Upper lobe of left lung (tissue), 6 donors: Measurements from ENCODE around the gene CDCA4. TPM values are rescaled to one million over a fixed set of nuclear protein-coding genes. Genes with fewer than 3 reads are reported as not detected.
A peak's percentile ranks its signal among the peaks of the same experiment; 100 is the strongest.

Experiments used
- ATAC-seq, 2 donors: fragments of 200-7000 bp; cut with Tn5 transposase; one replicate each; pipeline ENCODE4 v1.9.1; 2022; ENCODE audit warnings: mild to moderate bottlenecking in 2 of 2, moderate library complexity in 2 of 2; ENCODE audit not compliant: low FRiP score in 2 of 2
- DNase-seq, 2 donors: peaks; one replicate each; pipeline ENCODE4 v3.0.0-alpha.2; 2019 to 2020
- H3K27ac ChIP-seq, 4 donors: fragments of 200-600 bp; sonication (generic); one replicate each; pipeline ENCODE4 v1.5.1; 2016 to 2019
- H3K27me3 ChIP-seq, 4 donors: fragments of 200-600 bp; sonication (generic); one replicate each; pipeline ENCODE4 v1.5.1; 2017 to 2019
- H3K36me3 ChIP-seq, 4 donors: fragments of 200-600 bp; sonication (generic); one replicate each; pipeline ENCODE4 v1.5.1; 2016 to 2019
- H3K4me1 ChIP-seq, 4 donors: fragments of 200-600 bp; sonication (generic); one replicate each; pipeline ENCODE4 v1.5.1; 2018 to 2019
- H3K4me3 ChIP-seq, 4 donors: fragments of 200-600 bp; sonication (generic); one replicate each; pipeline ENCODE4 v1.5.1; 2017 to 2019; ENCODE audit warnings: mild to moderate bottlenecking in 2 of 4, moderate library complexity in 1 of 4
- H3K9me3 ChIP-seq, 4 donors: fragments of 200-600 bp; sonication (generic); one replicate each; pipeline ENCODE4 v1.5.1; 2018 to 2019
- CTCF ChIP-seq, 6 experiments: fragments of 450-650 bp in 4 of 6; fragments of 200-600 bp in 2 of 6; sonication (generic) in 2 of 6; IDR thresholded peaks; one replicate each; pipeline ENCODE4 v1.5.1; 2016 to 2019; ENCODE audit warnings: antibody characterized with exemption in 6 of 6
- EP300 ChIP-seq, 4 donors: sonication (generic); formaldehyde crosslinking; IDR thresholded peaks; one replicate each; pipeline ENCODE4 v1.5.1; 2017; ENCODE audit warnings: antibody characterized with exemption in 4 of 4, control low read depth in 2 of 4
- POLR2A ChIP-seq, 4 donors: fragments of 450-650 bp; IDR thresholded peaks; one replicate each; pipeline ENCODE4 v1.5.1; 2016 to 2017; ENCODE audit warnings: antibody characterized with exemption in 4 of 4, mild to moderate bottlenecking in 2 of 4
- POLR2AphosphoS5 ChIP-seq, 2 donors: sonication (generic); formaldehyde crosslinking; IDR thresholded peaks; one replicate each; pipeline ENCODE4 v1.5.1; 2017; ENCODE audit warnings: antibody characterized with exemption in 2 of 2
- WGBS, 2 donors: methylation state at CpG; one replicate each; pipeline ENCODE4 v1.1.5; 2017 to 2018; 5-methylcytosine and 5-hydroxymethylcytosine counted together
- total RNA-seq, 6 donors: library from RNA; depleted of rRNA in 4 of 6; stranded (reverse); fragments of >200 nt in 4 of 6; gene quantifications; one replicate each; pipeline versions ENCODE4 v1.1.0 to v1.2.1, GENCODE V29; 2016 to 2021
- donor health status: DM: no; HTN: no; CAD: no; lungs with moderate emphysema.
- donor health status: DM: no; HTN: yes; CAD: no; lungs with severe emphysema.

CDCA4 gene
- total RNA-seq, 6 donors from 2014 or later: 0.89 to 10.3 (median 6.6) TPM

- no peak overlapping the region for H3K4me3 ChIP-seq
- H3K27me3 ChIP-seq: no peaks in the 10 kb centered on the region
- no peaks in the 10 kb centered on the region for H3K9me3 ChIP-seq
- H3K4me1 ChIP-seq: peaks cover 0 to 7% (median 6%) of the 10 kb centered on the region in 4 donors
- no peak overlapping the region for H3K27ac ChIP-seq
- TF ChIP-seq EP300 (IDR thresholded peaks at IDR 0.05) (no peak), CTCF (IDR thresholded peaks at IDR 0.05) (peak in 2 of 6 experiments; percentile 19 to 26), POLR2A (IDR thresholded peaks at IDR 0.05) (no peak)
- 65 to 68% methylated on average over 13 to 23 of the region's 23 CpGs for WGBS, 2 donors
- H3K36me3 ChIP-seq: peaks cover 0 to 38% (median 24%) of the 10 kb centered on the region in 4 donors
- DNase-seq: peak in 1 of 2 donors; percentile 84
- peak in 1 of 2 donors; percentile 56 for ATAC-seq
Measured at GRCh38 chr14:105012171-105012985, 8.5 kb downstream of the CDCA4 start.

GRCh38 chr14:105011312-105011990 lies 9.4 kb downstream of the CDCA4 start:
- Histone ChIP-seq H3K27ac (no peak overlapping the region), H3K9me3 (no peaks in the 10 kb centered on the region), H3K4me3 (no peak overlapping the region), H3K36me3 (peaks cover 0 to 39% (median 25%) of the 10 kb centered on the region in 4 donors), H3K27me3 (no peaks in the 10 kb centered on the region), H3K4me1 (peaks cover 0 to 7% (median 3%) of the 10 kb centered on the region in 4 donors)
- no peak for DNase-seq
- 83 to 89% methylated on average over 11 to 27 of the region's 29 CpGs for WGBS, 2 donors
- no peak for TF ChIP-seq POLR2AphosphoS5 (IDR thresholded peaks at IDR 0.05)
- TF ChIP-seq CTCF (IDR thresholded peaks at IDR 0.05): no peak
- no peak for TF ChIP-seq POLR2A (IDR thresholded peaks at IDR 0.05)
- TF ChIP-seq EP300 (IDR thresholded peaks at IDR 0.05): no peak
- no peak for ATAC-seq

- WGBS, 2 donors: 81 to 91% methylated on average over 6 to 16 of the region's 17 CpGs
- H3K36me3 ChIP-seq: peaks cover 0 to 39% (median 25%) of the 10 kb centered on the region in 4 donors
- no peak for TF ChIP-seq CTCF (IDR thresholded peaks at IDR 0.05)
Measured at GRCh38 chr14:105010891-105011291, 10.0 kb downstream of the CDCA4 start.

GRCh38 chr14:105010106-105010505 lies 10.8 kb downstream of the CDCA4 start:
- H3K4me1 ChIP-seq: peaks cover 0 to 7% (median 3%) of the 10 kb centered on the region in 4 donors
- TF ChIP-seq POLR2A (IDR thresholded peaks at IDR 0.05) (no peak), EP300 (IDR thresholded peaks at IDR 0.05) (no peak), POLR2AphosphoS5 (IDR thresholded peaks at IDR 0.05) (no peak), CTCF (IDR thresholded peaks at IDR 0.05) (no peak)
- peaks cover 0 to 39% (median 25%) of the 10 kb centered on the region in 4 donors for H3K36me3 ChIP-seq
- no peak overlapping the region for H3K4me3 ChIP-seq
- ATAC-seq (no peak), DNase-seq (no peak)
- no peaks in the 10 kb centered on the region for H3K9me3 ChIP-seq
- H3K27me3 ChIP-seq: no peaks in the 10 kb centered on the region
- H3K27ac ChIP-seq: no peak overlapping the region
- 88 to 91% methylated on average over 4 of the region's 4 CpGs for WGBS, 2 donors

More at GRCh38 chr14:105010891-105011291, 10.0 kb downstream of the CDCA4 start:
- Histone ChIP-seq H3K27me3 (no peaks in the 10 kb centered on the region), H3K4me3 (no peak overlapping the region), H3K27ac (no peak overlapping the region), H3K9me3 (no peaks in the 10 kb centered on the region), H3K4me1 (peaks cover 0 to 7% (median 3%) of the 10 kb centered on the region in 4 donors)
- DNase-seq: peak in 1 of 2 donors; percentile 76
- no peak for ATAC-seq
